Measurements from ENCODE around the gene CDKL2.
A peak's percentile ranks its signal among the peaks of the same experiment; 100 is the strongest.
"Not testable (repeated sequence)": the region's sequence is repeated elsewhere in the genome, so short reads cannot be mapped to it uniquely, and the experiment has no call there.

The CDKL2 gene

DNA sequence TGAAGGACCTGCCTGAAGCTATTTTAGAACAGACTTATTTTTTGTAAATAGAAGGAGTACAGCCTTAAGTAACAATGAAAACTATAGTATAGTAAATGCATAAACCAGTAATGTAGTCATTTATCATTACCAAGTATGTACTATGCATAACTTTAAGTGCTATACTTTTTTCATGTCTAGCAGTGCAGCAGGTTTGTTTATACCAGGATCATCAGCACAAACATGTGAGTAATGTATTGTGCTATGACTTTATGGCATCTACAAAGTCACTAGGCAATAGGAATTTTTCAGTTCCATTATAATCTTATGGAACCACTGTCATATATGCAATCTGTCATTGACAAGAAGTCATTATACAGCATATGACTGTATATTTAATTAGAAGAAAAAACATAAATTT lies 77.9 kb downstream of the CDKL2 start:
- DNase-seq (ENCODE audit: low spot score), result no peak

DNA sequence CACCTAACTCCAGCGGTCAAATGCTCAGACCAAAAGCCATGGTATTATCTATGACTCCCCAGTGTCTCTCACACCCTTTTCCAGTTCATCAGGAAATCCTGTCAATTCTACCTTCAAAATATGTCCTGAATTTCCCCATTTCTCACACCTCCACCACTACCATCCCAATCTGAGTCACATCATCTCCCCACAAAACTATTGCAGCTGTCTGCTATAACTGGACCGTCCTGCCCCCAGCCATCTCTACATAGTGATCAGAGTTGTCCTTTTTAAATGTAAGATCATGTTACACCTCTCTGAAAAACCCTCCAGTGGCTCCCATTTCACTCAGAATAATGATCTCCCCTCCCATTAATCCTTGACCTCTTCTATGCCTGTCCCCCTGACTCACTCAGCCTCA lies 81.3 kb downstream of the CDKL2 start:
- no peak for DNase-seq (ENCODE audit: low spot score)

DNA sequence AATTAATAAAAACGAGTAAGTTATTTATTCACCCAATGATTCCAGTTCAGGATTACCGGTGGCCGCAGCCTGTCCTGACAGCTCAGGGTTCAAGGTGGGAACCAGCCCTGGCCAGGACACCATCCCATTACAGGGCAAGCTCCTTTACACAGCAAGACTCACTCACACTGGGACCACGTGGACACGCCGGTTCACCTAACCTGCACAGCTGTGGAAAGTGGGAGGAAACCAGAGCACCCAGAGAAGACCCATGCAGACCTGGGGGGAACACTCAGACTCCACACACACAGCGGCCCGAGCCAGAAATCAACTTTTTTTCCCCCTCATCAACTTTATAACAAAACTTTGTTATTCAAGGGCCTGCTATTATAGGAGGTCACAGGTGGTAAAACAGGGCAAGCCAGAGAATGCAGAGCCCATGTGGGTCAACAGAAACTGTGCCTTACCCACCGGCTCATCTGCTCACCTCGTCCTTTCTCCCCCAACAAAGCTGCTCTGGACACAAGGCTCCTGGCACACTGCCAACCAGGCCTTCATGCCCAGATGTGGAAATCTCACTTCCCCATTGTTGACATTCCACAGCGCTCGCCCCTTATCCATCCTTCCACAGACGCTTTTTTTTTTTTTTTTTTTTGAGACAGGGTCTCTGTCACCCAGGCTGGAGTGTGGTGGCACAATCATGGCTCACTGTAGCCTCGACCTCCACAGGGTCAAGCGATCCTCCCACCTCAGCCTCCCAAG lies 82.5 kb downstream of the CDKL2 start:
- DNase-seq (ENCODE audit: low spot score), result peak; percentile 26

DNA sequence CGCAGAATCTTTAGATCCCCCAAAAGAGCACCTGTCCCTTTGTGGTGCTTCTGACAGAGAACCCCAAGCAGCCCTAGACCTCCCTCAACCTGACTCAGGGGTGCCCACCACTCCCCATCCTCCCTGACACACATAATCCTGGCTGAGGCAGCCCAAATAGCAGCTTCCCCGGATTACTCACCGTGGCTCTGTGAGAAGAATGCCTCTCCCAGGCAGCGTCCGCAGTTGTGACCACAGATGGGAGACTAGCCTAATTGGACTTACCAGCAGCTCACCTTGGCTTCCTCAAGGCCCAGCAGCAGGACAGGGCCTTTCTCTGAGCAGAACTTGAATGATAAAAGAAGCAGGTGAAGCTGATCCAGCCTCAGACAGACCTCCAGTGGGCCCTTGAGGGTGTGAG lies 84.8 kb downstream of the CDKL2 start:
- DNase-seq (ENCODE audit: low spot score), result peak; percentile 66

GRCh38 chr4:75544870-75545269 lies 85.5 kb downstream of the CDKL2 start:
- DNase-seq (ENCODE audit: low spot score), result no peak

DNA sequence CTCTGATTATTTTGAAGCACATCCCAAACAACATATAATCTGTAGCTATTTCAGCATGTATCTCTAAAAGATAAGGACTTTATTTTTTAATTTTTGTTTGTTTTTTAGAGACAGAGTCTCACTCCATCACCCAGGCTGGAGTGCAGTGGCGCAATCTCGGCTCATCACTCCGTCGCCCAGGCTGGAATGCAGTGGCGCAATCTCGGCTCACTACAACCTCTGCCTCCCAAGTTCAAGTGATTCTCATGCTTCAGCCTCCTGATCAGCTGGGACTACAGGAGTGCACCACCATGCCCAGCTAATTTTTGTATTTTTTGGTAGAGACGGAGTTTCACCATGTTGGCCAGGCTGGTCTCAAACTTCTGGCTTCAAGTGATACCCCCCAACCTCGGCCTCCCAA lies 86.1 kb downstream of the CDKL2 start:
- not testable (repeated sequence) for DNase-seq (ENCODE audit: low spot score)

DNA sequence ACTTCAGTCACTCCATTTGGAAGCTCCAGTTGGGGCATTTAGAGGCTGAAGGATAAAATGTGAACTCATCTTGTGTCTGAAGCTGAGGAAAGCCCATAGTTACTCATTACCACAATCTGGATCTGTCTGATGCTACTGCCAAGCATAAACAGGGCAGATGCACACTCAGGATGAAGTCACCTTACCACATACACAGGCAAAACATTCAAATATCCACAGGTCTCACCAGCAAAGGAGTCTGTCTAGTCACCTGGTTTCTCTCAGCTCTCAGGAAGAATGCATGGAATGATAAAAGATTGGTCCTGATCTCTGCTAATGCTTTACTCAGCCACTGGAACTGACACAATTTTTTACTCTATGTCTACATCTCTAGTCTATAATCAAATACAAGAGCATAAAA lies 87.5 kb downstream of the CDKL2 start:
- DNase-seq (ENCODE audit: low spot score), result peak; percentile 60

DNA sequence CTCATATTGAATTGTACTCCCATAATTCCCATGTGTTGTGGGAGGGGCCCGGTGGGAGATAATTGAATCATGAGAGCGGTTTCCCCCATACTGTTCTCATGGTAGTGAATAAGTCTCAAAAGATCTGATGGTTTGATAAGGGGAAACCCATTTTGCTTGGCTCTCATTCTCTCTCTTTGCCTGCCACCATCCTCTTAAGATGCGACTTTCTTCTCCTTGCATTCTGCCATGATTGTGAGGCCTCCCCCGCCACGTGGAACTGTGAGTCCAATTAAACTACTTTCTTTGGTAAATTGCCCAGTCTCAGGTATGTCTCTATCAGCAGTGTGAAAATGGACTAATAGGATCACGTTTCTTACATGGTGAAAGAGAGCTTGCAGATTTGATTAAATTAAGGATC lies 93.0 kb downstream of the CDKL2 start:
- DNase-seq (ENCODE audit: low spot score), result not testable (repeated sequence)

- DNase-seq (ENCODE audit: low spot score), result not testable (repeated sequence)
Measured at GRCh38 chr4:75533926-75534325, 96.4 kb downstream of the CDKL2 start.

DNA sequence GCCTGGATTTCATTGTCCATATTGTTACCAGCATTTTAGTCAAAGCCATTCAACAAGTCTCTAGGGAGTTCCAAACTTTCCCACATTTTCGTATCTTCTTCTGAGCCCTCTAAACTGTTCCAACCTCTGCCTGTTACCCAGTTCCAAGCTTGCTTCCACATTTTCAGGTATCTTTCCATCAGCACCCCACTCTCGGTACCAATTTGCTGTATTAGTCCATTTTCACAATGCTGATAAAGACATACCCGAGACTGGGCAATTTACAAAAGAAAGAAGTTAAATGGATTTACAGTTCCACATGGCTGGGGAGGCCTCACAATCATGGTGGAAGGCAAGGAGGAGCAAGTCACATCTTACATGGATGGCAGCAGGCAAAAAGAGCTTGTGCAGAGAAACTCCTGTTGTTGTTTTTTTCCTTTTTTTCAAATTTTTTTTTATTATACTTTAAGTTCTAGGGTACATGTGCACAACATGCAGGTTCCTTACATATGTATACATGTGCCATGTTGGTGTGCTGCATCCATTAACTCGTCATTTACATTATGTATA lies 96.9 kb downstream of the CDKL2 start:
- not testable (repeated sequence) for DNase-seq (ENCODE audit: low spot score)

DNA sequence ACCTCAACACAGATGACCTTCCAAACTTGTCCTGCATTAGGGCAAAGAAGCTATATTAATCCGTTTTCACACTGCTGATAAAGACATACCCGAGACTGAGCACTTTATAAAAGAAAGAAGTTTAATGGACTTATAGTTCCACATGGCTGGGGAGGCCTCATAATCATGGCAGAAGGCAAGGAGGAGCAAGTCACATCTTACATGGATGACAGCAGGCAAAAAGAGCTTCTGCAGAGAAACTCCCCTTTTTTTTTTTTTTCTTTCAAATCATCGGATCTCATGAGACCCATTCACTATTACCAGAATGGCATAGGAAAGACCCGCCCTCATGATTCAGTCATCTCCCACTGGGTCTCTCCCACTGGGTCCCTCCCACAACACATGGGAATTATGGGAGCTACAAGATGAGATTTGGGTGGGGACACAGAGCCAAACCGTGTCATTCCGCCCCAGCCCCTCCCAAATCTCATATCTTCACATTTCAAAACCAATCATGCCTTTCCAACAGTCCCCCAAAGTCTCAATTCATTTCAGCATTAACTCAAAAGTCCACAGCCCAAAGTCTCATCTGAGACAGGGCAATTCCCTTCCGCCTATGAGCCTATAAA lies 98.7 kb downstream of the CDKL2 start:
- DNase-seq (ENCODE audit: low spot score), result not testable (repeated sequence)

- no peak for DNase-seq (ENCODE audit: low spot score)
Measured at GRCh38 chr4:75530556-75531322, 99.6 kb downstream of the CDKL2 start.

Measured in GM03348 (cell line).